Smooth muscle cell of the umbilical artery (primary cell): Measurements from ENCODE around the gene PRR15L. TPM values are rescaled to one million over a fixed set of nuclear protein-coding genes. Genes with fewer than 3 reads are reported as not detected.

ENCODE experiments used
- total RNA-seq: library from RNA; depleted of rRNA; stranded (reverse); fragments of >200 nt; gene quantifications from 2 replicates; pipeline ENCODE4 v1.2.3, GENCODE V29; 2014

PRR15L gene, protein sequence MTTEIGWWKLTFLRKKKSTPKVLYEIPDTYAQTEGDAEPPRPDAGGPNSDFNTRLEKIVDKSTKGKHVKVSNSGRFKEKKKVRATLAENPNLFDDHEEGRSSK
- total RNA-seq = not detected in 2 replicates

GRCh38 chr17:47957591-47958490 is at the start of gene PRR15L:
Gene PRR15L, minus strand, starts transcription at chr17:47957883. Its CDS starts 4,649 bp downstream, at chr17:47953234.

GRCh38 chr17:47970725-47971499 is 13.2 kb upstream of the PRR15L start, which contains the start of gene CDK5RAP3:
Gene CDK5RAP3, plus strand, starts transcription at chr17:47971113. Its CDS starts 34 bp downstream, at chr17:47971147.

GRCh38 chr17:47941246-47942095 is 16.2 kb downstream of the PRR15L start, which contains the start of gene PNPO:
Gene PNPO, plus strand, starts transcription at chr17:47941571. Its CDS starts 105 bp downstream, at chr17:47941676.

Other genes starting within 250 kb of the PRR15L start
- gene TBX21, start 224.6 kb downstream of the PRR15L start, total RNA-seq = not detected in 2 replicates
- gene OSBPL7, start 136.1 kb downstream of the PRR15L start, total RNA-seq = 9.5 and 14.5 TPM in 2 replicates
- 10.4 and 19.5 TPM in 2 replicates for gene MRPL10, start 126.3 kb downstream of the PRR15L start, total RNA-seq
- 0.09 TPM in 1 of 2 replicates, not detected in the other for gene LRRC46, start 126.2 kb downstream of the PRR15L start, total RNA-seq
- 32.2 and 52.6 TPM in 2 replicates for gene SCRN2, start 116.6 kb downstream of the PRR15L start, total RNA-seq
- 0.09 and 0.30 TPM in 2 replicates for gene SP6, start 106.7 kb downstream of the PRR15L start, total RNA-seq
- 0.89 and 1.4 TPM in 2 replicates for gene SP2, start 61.6 kb downstream of the PRR15L start, total RNA-seq
- gene PNPO, start 16.3 kb downstream of the PRR15L start, total RNA-seq = 35.0 and 39.2 TPM in 2 replicates
- 71.8 and 86.1 TPM in 2 replicates for gene CDK5RAP3, start 13.2 kb upstream of the PRR15L start, total RNA-seq
- 33.1 and 95.3 TPM in 2 replicates for gene COPZ2, start 79.9 kb upstream of the PRR15L start, total RNA-seq
- gene NFE2L1, start 90.5 kb upstream of the PRR15L start, total RNA-seq = 233 and 532 TPM in 2 replicates
- gene CBX1, start 143.6 kb upstream of the PRR15L start, total RNA-seq = 47.5 and 56.9 TPM in 2 replicates
- gene SNX11, start 149.9 kb upstream of the PRR15L start, total RNA-seq = 14.3 and 19.1 TPM in 2 replicates